GM12878 (cell line): ENCODE data around the gene CACUL1. TPM values are rescaled to one million over a fixed set of nuclear protein-coding genes. Genes with fewer than 3 reads are reported as not detected.

ENCODE experiments used
- BRCA1 ChIP-seq: IDR thresholded peaks from 2 replicates; pipeline ENCODE4 v1.6.1; 2011; ENCODE audit warnings: low read depth, low read length, improper control_type of control experiment
- CEBPZ ChIP-seq: fragments of 150-350 bp; IDR thresholded peaks from 2 replicates; pipeline ENCODE4 v1.6.1; 2016; ENCODE audit warnings: low read depth, low read length
- CREB1 ChIP-seq: IDR thresholded peaks from 2 replicates; pipeline ENCODE4 v1.6.1; 2012; ENCODE audit warnings: low read depth, mild to moderate bottlenecking, inconsistent platforms
- CREM ChIP-seq: IDR thresholded peaks from 2 replicates; pipeline ENCODE4 v1.6.1; 2014; ENCODE audit warnings: antibody characterized with exemption, low read depth
- CTCF ChIP-seq, 3 experiments: IDR thresholded peaks in 2 of 3; conservative IDR thresholded peaks in 1 of 3; 2 replicates each; pipeline ENCODE4 v1.5.1; 2011; ENCODE audit warnings: low read depth in 3 of 3, low read length in 3 of 3, mild to moderate bottlenecking in 3 of 3, control low read depth in 2 of 3, moderate library complexity in 2 of 3, inconsistent platforms in 1 of 3, mixed read lengths in 1 of 3; ENCODE audit not compliant: control insufficient read depth in 2 of 3, insufficient read depth in 1 of 3; ENCODE audit errors: extremely low read depth in 1 of 3
- HDAC6 ChIP-seq: fragments of 200-600 bp; sonication (generic); IDR thresholded peaks from one replicate; pipeline ENCODE4 v1.8.0; 2017; ENCODE audit warnings: antibody characterized with exemption; ENCODE audit not compliant: unreplicated experiment
- IRF5 ChIP-seq: fragments of 450-650 bp; IDR thresholded peaks from 2 replicates; pipeline ENCODE4 v1.6.1; 2017; ENCODE audit warnings: borderline replicate concordance
- KLF5 ChIP-seq: fragments of 450-650 bp; IDR thresholded peaks from 2 replicates; pipeline ENCODE4 v1.6.1; 2014; ENCODE audit warnings: mild to moderate bottlenecking; ENCODE audit not compliant: partially characterized antibody
- MEF2B ChIP-seq: fragments of 450-650 bp; IDR thresholded peaks from 2 replicates; pipeline ENCODE4 v1.6.1; 2018; ENCODE audit warnings: mild to moderate bottlenecking, moderate library complexity; ENCODE audit not compliant: partially characterized antibody, poor library complexity, severe bottlenecking
- MYC ChIP-seq: IDR thresholded peaks from 2 replicates; pipeline ENCODE4 v1.6.1; 2011; ENCODE audit warnings: mild to moderate bottlenecking, low read length, moderate library complexity, inconsistent platforms; ENCODE audit not compliant: insufficient read depth, insufficient replicate concordance, insufficient read length, severe bottlenecking
- NR2C2 ChIP-seq: IDR thresholded peaks from 2 replicates; pipeline ENCODE4 v1.6.1; 2011; ENCODE audit warnings: borderline replicate concordance, low read depth; ENCODE audit not compliant: control insufficient read depth, insufficient read length
- POLR2AphosphoS5 ChIP-seq: IDR thresholded peaks from 2 replicates; pipeline ENCODE4 v1.6.1; 2011; ENCODE audit warnings: mild to moderate bottlenecking, low read length, inconsistent platforms
- SPI1 ChIP-seq: IDR thresholded peaks from 2 replicates; pipeline ENCODE4 v1.6.1; 2011; ENCODE audit warnings: low read depth, mild to moderate bottlenecking, low read length, moderate library complexity, borderline replicate concordance; ENCODE audit not compliant: insufficient read depth
- SRF ChIP-seq, 2 experiments: IDR thresholded peaks; 2 replicates each; pipeline ENCODE4 v1.6.1; 2011; ENCODE audit warnings: low read depth in 2 of 2, low read length in 2 of 2, mild to moderate bottlenecking in 1 of 2, moderate library complexity in 1 of 2
- TCF3 ChIP-seq: IDR thresholded peaks from 2 replicates; pipeline ENCODE4 v1.6.1; 2012; ENCODE audit warnings: low read depth, mild to moderate bottlenecking, low read length, borderline replicate concordance; ENCODE audit not compliant: insufficient read depth
- ZBTB11 ChIP-seq: fragments of 450-650 bp; formaldehyde crosslinking; IDR thresholded peaks from 2 replicates; pipeline ENCODE4 v1.5.0; 2022; ENCODE audit warnings: mild to moderate bottlenecking, missing genetic modification characterization
- polyA plus RNA-seq, 11 experiments: library from polyadenylated mRNA; depleted of rRNA in 4 of 11; unstranded in 6 of 11; stranded (reverse) in 5 of 11; fragments of >200 nt; fragmentation: Nextera tagmentation in 4 of 11; fragmentation: Illumina TruSeq in 1 of 11; extraction: Ambion mirVana in 4 of 11; extraction: Trizol in 1 of 11; gene quantifications; 1 replicate in 1 of 11; 2 replicates in 10 of 11; pipeline versions ENCODE4 v1.2.1 to v1.2.3, GENCODE V29; 2011 to 2016; ENCODE audit warnings: inconsistent platforms in 2 of 11, missing spikeins in 2 of 11, low read depth in 1 of 11
- total RNA-seq, 4 experiments: library from RNA; depleted of rRNA in 3 of 4; stranded (reverse); fragments of >200 nt in 3 of 4; fragmentation: Illumina TruSeq in 1 of 4; extraction: Trizol in 1 of 4; gene quantifications; 2 replicates each; pipeline versions ENCODE4 v1.2.1 to v1.2.3, GENCODE V29; 2013 to 2021
- TF ChIP-seq, protein P1 (sequence below): fragments of 450-650 bp; IDR thresholded peaks from 2 replicates; pipeline ENCODE4 v1.6.1; 2017; ENCODE audit warnings: mild to moderate bottlenecking, low read depth, inconsistent platforms; ENCODE audit not compliant: poor library complexity, severe bottlenecking

Gene CACUL1
- total and polyA plus RNA-seq, 10 of the 15 experiments (the other 5 are each of a cell fraction or from before 2014, with no cell fraction given): 7.4 to 23.2 (median 13.0) TPM

- TF ChIP-seq ZBTB11 (CRISPR knock-in tag): no peak
- no peak for TF ChIP-seq KLF5
- no peak for TF ChIP-seq CREB1
- TF ChIP-seq CTCF (IDR thresholded peaks at IDR 0.05 in 2 of 3, conservative IDR thresholded peaks at IDR 0.05 in 1 of 3; ENCODE audit: control insufficient read depth in 2 of 3, extremely low read depth in 1 of 3, insufficient read depth in 1 of 3, low read depth in 3 of 3, low read length in 3 of 3): no peak
- TF ChIP-seq TCF3: no peak
- TF ChIP-seq POLR2AphosphoS5: no peak
- TF ChIP-seq BRCA1: no peak
- TF ChIP-seq, protein P1, sequence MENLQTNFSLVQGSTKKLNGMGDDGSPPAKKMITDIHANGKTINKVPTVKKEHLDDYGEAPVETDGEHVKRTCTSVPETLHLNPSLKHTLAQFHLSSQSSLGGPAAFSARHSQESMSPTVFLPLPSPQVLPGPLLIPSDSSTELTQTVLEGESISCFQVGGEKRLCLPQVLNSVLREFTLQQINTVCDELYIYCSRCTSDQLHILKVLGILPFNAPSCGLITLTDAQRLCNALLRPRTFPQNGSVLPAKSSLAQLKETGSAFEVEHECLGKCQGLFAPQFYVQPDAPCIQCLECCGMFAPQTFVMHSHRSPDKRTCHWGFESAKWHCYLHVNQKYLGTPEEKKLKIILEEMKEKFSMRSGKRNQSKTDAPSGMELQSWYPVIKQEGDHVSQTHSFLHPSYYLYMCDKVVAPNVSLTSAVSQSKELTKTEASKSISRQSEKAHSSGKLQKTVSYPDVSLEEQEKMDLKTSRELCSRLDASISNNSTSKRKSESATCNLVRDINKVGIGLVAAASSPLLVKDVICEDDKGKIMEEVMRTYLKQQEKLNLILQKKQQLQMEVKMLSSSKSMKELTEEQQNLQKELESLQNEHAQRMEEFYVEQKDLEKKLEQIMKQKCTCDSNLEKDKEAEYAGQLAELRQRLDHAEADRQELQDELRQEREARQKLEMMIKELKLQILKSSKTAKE: peak; percentile 53
- no peak for TF ChIP-seq IRF5
- TF ChIP-seq SRF (IDR thresholded peaks at IDR 0.05; ENCODE audit: low read depth in 2 of 2, low read length in 2 of 2): no peak
- no peak for TF ChIP-seq NR2C2
- TF ChIP-seq MEF2B: no peak
- peak; percentile 30; the same call in 1 of the 2 replicates for TF ChIP-seq CREM
- no peak for TF ChIP-seq CEBPZ
- no peak for TF ChIP-seq MYC
- peak; percentile 50; the same call in 1 of the 2 replicates for TF ChIP-seq SPI1
- no peak for TF ChIP-seq HDAC6
Measured at GRCh38 chr10:118698421-118698820, 56.3 kb downstream of the CACUL1 start (continued).
